ENCODE data around the gene ARGLU1.

- TF ChIP-seq POLR2AphosphoS5 (IDR thresholded peaks at IDR 0.05; ENCODE audit: borderline replicate concordance, low read depth, low read length) = no peak
- no peak for TF ChIP-seq EZH2 (IDR thresholded peaks at IDR 0.05)
These were observed 40.1 kb downstream of the ARGLU1 start for GRCh38 chr13:106527826-106528225.

Data from SK-N-MC (cell line).